ENCODE data around the gene RPUSD3.
A peak's percentile ranks its signal among the peaks of the same experiment; 100 is the strongest.

- TF ChIP-seq CTCF (conservative IDR thresholded peaks at IDR 0.05) (no peak), ZFX (IDR thresholded peaks at IDR 0.05) (peak; percentile 75)
These were observed 46.7 kb upstream of the RPUSD3 start, which contains the start of gene JAGN1 for GRCh38 chr3:9890249-9891071.

Data from C4-2B (cell line).